Stimulated activated CD8-positive, alpha-beta memory T cell treated with anti-CD3 and anti-CD28 coated beads, Interleukin-7, amount 100 ng/mL, for 48 hours (primary cell): ENCODE measurements around the gene CHD2.

ENCODE experiments used
- DNase-seq, 2 donors: peaks; one replicate each; pipeline ENCODE4 v3.0.0-alpha.2; 2020; ENCODE audit warnings: low read depth in 1 of 2; ENCODE audit errors: extremely low read depth in 1 of 2

The CHD2 gene

DNA sequence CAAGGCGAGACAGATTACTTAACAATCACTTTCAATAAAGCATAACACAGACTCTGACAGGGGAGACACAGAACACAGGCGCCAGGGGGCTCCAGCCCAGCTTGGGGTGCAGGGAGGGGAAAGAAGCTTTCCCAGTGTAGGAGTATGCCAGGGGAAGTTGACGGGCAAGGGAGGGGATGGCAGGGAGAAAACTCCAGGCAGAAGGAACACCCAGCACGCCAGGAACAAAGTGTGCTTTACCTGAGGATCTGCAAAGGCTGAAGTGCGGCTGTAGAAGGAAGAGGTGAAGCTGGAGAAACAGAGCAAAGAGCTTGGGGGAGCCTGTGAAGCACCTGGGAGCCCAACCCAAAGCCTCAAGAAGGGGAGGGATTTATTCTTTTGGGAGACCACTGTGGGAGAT is 176.8 kb downstream of the CHD2 start:
- no peak for DNase-seq
